GM13976 (cell line): ENCODE results near the gene BLID.

Experiments
- DNase-seq: peaks from one replicate; pipeline ENCODE4 v3.0.0; 2012; ENCODE audit warnings: low spot score
- in situ Hi-C: fragments of 300-500 bp; cut with MboI; formaldehyde crosslinking; loops from one replicate; pipeline ENCODE4 v1.12.0; 2022; ENCODE audit warnings: low sequenced_read_pairs, mixed read lengths, inconsistent platforms; ENCODE audit not compliant: unreplicated experiment
- TF ChIP-seq, protein P1 (sequence below): IDR thresholded peaks from 2 replicates; pipeline ENCODE4 v1.5.1; 2012; ENCODE audit warnings: borderline replicate concordance, mild to moderate bottlenecking; ENCODE audit not compliant: insufficient read depth; ENCODE audit errors: extremely low read depth, missing control alignments, control extremely low read depth

BLID gene

GRCh38 chr11:122158171-122158570, 42.2 kb upstream of the BLID start:
- TF ChIP-seq, protein P1, sequence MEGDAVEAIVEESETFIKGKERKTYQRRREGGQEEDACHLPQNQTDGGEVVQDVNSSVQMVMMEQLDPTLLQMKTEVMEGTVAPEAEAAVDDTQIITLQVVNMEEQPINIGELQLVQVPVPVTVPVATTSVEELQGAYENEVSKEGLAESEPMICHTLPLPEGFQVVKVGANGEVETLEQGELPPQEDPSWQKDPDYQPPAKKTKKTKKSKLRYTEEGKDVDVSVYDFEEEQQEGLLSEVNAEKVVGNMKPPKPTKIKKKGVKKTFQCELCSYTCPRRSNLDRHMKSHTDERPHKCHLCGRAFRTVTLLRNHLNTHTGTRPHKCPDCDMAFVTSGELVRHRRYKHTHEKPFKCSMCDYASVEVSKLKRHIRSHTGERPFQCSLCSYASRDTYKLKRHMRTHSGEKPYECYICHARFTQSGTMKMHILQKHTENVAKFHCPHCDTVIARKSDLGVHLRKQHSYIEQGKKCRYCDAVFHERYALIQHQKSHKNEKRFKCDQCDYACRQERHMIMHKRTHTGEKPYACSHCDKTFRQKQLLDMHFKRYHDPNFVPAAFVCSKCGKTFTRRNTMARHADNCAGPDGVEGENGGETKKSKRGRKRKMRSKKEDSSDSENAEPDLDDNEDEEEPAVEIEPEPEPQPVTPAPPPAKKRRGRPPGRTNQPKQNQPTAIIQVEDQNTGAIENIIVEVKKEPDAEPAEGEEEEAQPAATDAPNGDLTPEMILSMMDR: no peak
- in situ Hi-C loops: no loop called here

GRCh38 chr11:122157653-122158161, 41.7 kb upstream of the BLID start:
- TF ChIP-seq, protein P1: no peak
- in situ Hi-C loops: no loop called here
- DNase-seq: no peak

More at GRCh38 chr11:122158171-122158570, 42.2 kb upstream of the BLID start:
- DNase-seq: no peak

GRCh38 chr11:122156940-122157382, 40.9 kb upstream of the BLID start:
- in situ Hi-C loops: no loop called here
- TF ChIP-seq, protein P1: no peak
- no peak for DNase-seq

- no peak for DNase-seq
- TF ChIP-seq, protein P1: no peak
- in situ Hi-C loops: no loop called here
These were observed 39.9 kb upstream of the BLID start for GRCh38 chr11:122155765-122156527.

- in situ Hi-C loops: no loop called here
- DNase-seq: no peak
- TF ChIP-seq, protein P1: no peak
These were observed 39.0 kb upstream of the BLID start for GRCh38 chr11:122154994-122155393.

GRCh38 chr11:122154227-122154626, 38.2 kb upstream of the BLID start:
- in situ Hi-C loops: no loop called here
- TF ChIP-seq, protein P1: no peak
- DNase-seq: no peak
